Measurements from ENCODE around the gene BIRC2. TPM values are rescaled to one million over a fixed set of nuclear protein-coding genes. Genes with fewer than 3 reads are reported as not detected.

BIRC2 gene
- polyA plus RNA-seq, 1 of the 3 experiments (the other 2 are of a cell fraction) = 20.1 TPM

DNA sequence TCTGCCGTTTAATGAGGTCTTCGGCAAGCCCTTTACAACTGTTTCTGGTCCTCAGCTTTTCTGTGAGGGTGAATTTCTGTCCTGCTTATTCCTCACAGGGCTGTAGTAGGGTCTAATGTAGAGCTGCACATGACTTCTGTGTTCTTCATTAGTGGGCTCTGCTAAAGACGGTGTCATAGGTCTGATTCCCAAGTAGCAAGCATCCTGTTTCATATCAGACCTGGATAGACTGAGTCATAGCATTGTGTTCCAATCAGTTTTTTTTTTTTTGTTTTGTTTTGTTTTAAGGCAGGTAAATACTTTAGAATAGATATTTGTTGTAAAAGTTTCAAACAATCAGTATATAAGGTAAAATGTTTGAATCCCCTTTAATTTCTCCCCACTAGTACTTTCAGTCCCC, 35.4 kb downstream of the BIRC2 start (continued):
- no peak for TF ChIP-seq CHD2 (IDR thresholded peaks at IDR 0.05; ENCODE audit: low read length, partially characterized antibody)

DNA sequence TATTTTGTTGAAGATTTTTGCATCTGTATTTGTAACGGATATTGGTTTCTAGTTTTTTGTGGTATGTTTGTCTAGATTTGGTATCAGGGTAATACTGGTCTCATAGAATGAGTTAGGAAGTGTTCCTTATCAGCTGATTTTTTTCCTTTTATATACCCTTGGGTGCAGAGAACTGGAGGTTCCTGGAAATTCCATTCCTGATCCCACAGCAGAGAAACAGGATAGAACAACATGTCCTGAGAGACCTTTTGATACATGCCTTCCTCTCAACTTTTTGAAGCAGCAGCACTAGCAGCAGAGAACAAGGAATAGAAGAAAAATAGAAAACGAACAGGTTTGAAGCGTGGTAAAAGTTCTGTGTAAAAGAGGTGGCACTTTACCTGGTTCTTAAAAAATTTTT, 36.8 kb downstream of the BIRC2 start:
- H3K4me1 ChIP-seq (ENCODE audit: control insufficient read depth in 1 of 2, insufficient read depth in 2 of 2, low read depth in 1 of 2, low read length in 1 of 2) = peaks cover 0 to 8% of the 10 kb centered on the region in 2 experiments; a peak in 2 of 4 replicates
- H3K36me3 ChIP-seq (replicated peaks in 1 of 2; ENCODE audit: control insufficient read depth in 1 of 2, insufficient read depth in 2 of 2, low read length in 1 of 2) = peaks cover 38 to 69% of the 10 kb centered on the region in 2 experiments
- H3K9me3 ChIP-seq = no peaks in the 10 kb centered on the region
- DNase-seq = no peak
- H3K79me2 ChIP-seq (ENCODE audit: insufficient read depth) = peaks cover 34% of the 10 kb centered on the region
- no peak overlapping the region for H3K4me3 ChIP-seq (ENCODE audit: low read depth in 2 of 2, low read length in 1 of 2)
- ChIA-PET POLR2A (no interaction called here), CTCF (interaction anchor here (0.9 to 1.4 kb wide), 4 partner anchors 10 to 96 kb away, joined by 4 to 5 read pairs (median 4); no protein-coding TSS in a partner anchor)
- 98% methylated on average over 3 of the region's 3 CpGs for WGBS (ENCODE audit: low lambda C conversion rate)
- H4K20me1 ChIP-seq (ENCODE audit: insufficient read depth) = no peaks in the 10 kb centered on the region
- no peak for TF ChIP-seq GATA2 (CRISPR knock-in tag; IDR thresholded peaks at IDR 0.05)
- TF ChIP-seq RXRA (IDR thresholded peaks at IDR 0.05; ENCODE audit: borderline replicate concordance, low read depth) = no peak
- TF ChIP-seq RCOR1 (IDR thresholded peaks at IDR 0.05; ENCODE audit: low read length) = no peak
- TF ChIP-seq TCF12 (IDR thresholded peaks at IDR 0.05) = no peak
- TF ChIP-seq CHD2 (IDR thresholded peaks at IDR 0.05; ENCODE audit: low read length, partially characterized antibody) = no peak
- TF ChIP-seq, protein P1, sequence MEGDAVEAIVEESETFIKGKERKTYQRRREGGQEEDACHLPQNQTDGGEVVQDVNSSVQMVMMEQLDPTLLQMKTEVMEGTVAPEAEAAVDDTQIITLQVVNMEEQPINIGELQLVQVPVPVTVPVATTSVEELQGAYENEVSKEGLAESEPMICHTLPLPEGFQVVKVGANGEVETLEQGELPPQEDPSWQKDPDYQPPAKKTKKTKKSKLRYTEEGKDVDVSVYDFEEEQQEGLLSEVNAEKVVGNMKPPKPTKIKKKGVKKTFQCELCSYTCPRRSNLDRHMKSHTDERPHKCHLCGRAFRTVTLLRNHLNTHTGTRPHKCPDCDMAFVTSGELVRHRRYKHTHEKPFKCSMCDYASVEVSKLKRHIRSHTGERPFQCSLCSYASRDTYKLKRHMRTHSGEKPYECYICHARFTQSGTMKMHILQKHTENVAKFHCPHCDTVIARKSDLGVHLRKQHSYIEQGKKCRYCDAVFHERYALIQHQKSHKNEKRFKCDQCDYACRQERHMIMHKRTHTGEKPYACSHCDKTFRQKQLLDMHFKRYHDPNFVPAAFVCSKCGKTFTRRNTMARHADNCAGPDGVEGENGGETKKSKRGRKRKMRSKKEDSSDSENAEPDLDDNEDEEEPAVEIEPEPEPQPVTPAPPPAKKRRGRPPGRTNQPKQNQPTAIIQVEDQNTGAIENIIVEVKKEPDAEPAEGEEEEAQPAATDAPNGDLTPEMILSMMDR (IDR thresholded peaks at IDR 0.05) = no peak
- TF ChIP-seq TEAD4 (IDR thresholded peaks at IDR 0.05; ENCODE audit: borderline replicate concordance, insufficient read depth) = no peak
- H3K27ac ChIP-seq (ENCODE audit: low read depth in 2 of 2, low read length in 1 of 2) = no peak overlapping the region; a peak in 1 of 4 replicates
- no peak overlapping the region for H3K9ac ChIP-seq
- H2AFZ ChIP-seq (ENCODE audit: low read depth) = no peak overlapping the region
- H3K9me2 ChIP-seq = no peaks in the 10 kb centered on the region
- H3K27me3 ChIP-seq (ENCODE audit: insufficient read depth) = no peaks in the 10 kb centered on the region
- no peak overlapping the region for H3K4me2 ChIP-seq
- peaks cover 18% of the 10 kb centered on the region for H3F3A ChIP-seq (replicated peaks; ENCODE audit: insufficient read depth)

DNA sequence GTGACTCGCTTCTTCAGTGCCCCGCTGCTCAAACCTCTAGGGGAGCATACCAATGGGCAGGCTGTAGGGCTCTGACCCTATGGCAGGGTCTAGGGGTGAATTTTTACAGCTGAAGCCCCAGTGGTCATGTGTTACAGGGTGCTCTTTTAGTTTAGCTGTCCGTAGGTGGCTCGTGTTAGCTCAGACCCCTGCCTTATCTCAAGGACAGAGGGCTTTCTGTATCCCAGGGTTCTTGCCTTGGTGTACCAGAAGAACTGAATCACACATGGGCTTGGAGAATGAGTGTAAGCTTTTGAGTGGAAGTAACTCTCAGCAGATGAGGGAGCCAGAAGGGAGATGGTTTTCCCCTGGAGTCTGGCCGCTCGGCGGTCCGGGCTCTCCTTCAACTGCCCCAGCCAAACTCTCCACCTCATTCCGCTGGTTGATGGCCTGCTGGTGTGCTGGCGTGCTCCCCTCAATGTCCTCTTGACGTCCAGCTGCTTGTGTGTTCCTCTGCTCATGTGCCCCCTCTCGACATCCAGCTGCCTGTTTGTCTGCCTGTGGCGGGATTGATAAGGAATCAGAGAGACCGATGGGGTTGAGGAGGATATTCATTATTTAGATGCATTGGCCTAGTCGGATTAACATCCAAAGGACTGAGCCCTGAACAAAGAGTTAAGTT, 37.5 kb downstream of the BIRC2 start:
- Histone ChIP-seq H3K4me2 (no peak overlapping the region), H3K79me2 (ENCODE audit: insufficient read depth) (peaks cover 27% of the 10 kb centered on the region), H3K36me3 (replicated peaks in 1 of 2; ENCODE audit: control insufficient read depth in 1 of 2, insufficient read depth in 2 of 2, low read length in 1 of 2) (peaks cover 38 to 69% of the 10 kb centered on the region in 2 experiments), H2AFZ (ENCODE audit: low read depth) (no peak overlapping the region), H4K20me1 (ENCODE audit: insufficient read depth) (no peaks in the 10 kb centered on the region), H3K9me2 (no peaks in the 10 kb centered on the region), H3K9ac (no peak overlapping the region), H3K9me3 (no peaks in the 10 kb centered on the region), H3K4me3 (ENCODE audit: low read depth in 2 of 2, low read length in 1 of 2) (no peak overlapping the region), H3K27me3 (ENCODE audit: insufficient read depth) (no peaks in the 10 kb centered on the region), H3K4me1 (ENCODE audit: control insufficient read depth in 1 of 2, insufficient read depth in 2 of 2, low read depth in 1 of 2, low read length in 1 of 2) (peaks cover 0 to 8% of the 10 kb centered on the region in 2 experiments; a peak in 2 of 4 replicates), H3F3A (replicated peaks; ENCODE audit: insufficient read depth) (peaks cover 21% of the 10 kb centered on the region), H3K27ac (ENCODE audit: low read depth in 2 of 2, low read length in 1 of 2) (peak overlapping the region in 1 of 2 experiments; percentile 39; a peak in 1 of 4 replicates)
- peak; percentile 36 for DNase-seq
- 82% methylated on average over 12 of the region's 15 CpGs for WGBS (ENCODE audit: low lambda C conversion rate)
- POLR2A ChIA-PET = no interaction called here
- CTCF ChIA-PET = interaction anchor here (0.9 to 1.4 kb wide), 4 partner anchors 9 to 97 kb away, joined by 3 to 4 read pairs (median 4); no protein-coding TSS in a partner anchor
- TF ChIP-seq GABPA (IDR thresholded peaks at IDR 0.05; ENCODE audit: low read depth) (no peak), MXI1 (IDR thresholded peaks at IDR 0.05; ENCODE audit: low read depth, low read length) (no peak), YY1 (IDR thresholded peaks at IDR 0.05; ENCODE audit: low read depth) (no peak), FOXJ3 (CRISPR knock-in tag; IDR thresholded peaks at IDR 0.05) (no peak), RXRA (IDR thresholded peaks at IDR 0.05; ENCODE audit: borderline replicate concordance, low read depth) (no peak), TAF1 (IDR thresholded peaks at IDR 0.05; ENCODE audit: borderline replicate concordance, low read depth, low read length) (no peak), NFIC (IDR thresholded peaks at IDR 0.05; ENCODE audit: borderline replicate concordance) (no peak), RCOR1 (IDR thresholded peaks at IDR 0.05; ENCODE audit: low read length) (no peak), FOSL2 (IDR thresholded peaks at IDR 0.05; ENCODE audit: borderline replicate concordance, low read depth) (no peak), SIN3A (IDR thresholded peaks at IDR 0.05; ENCODE audit: borderline replicate concordance, low read depth, low read length) (no peak), TCF12 (IDR thresholded peaks at IDR 0.05) (no peak), MEF2A (IDR thresholded peaks at IDR 0.05; ENCODE audit: borderline replicate concordance, low read depth) (no peak), SMC3 (IDR thresholded peaks at IDR 0.05; ENCODE audit: low read depth, low read length) (no peak)
- TF ChIP-seq, protein P2, sequence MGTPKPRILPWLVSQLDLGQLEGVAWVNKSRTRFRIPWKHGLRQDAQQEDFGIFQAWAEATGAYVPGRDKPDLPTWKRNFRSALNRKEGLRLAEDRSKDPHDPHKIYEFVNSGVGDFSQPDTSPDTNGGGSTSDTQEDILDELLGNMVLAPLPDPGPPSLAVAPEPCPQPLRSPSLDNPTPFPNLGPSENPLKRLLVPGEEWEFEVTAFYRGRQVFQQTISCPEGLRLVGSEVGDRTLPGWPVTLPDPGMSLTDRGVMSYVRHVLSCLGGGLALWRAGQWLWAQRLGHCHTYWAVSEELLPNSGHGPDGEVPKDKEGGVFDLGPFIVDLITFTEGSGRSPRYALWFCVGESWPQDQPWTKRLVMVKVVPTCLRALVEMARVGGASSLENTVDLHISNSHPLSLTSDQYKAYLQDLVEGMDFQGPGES (IDR thresholded peaks at IDR 0.05; ENCODE audit: low read depth, low read length) = no peak
- TF ChIP-seq, protein P3, sequence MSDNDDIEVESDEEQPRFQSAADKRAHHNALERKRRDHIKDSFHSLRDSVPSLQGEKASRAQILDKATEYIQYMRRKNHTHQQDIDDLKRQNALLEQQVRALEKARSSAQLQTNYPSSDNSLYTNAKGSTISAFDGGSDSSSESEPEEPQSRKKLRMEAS (IDR thresholded peaks at IDR 0.05; ENCODE audit: low read depth) = no peak
- TF ChIP-seq, protein P4, sequence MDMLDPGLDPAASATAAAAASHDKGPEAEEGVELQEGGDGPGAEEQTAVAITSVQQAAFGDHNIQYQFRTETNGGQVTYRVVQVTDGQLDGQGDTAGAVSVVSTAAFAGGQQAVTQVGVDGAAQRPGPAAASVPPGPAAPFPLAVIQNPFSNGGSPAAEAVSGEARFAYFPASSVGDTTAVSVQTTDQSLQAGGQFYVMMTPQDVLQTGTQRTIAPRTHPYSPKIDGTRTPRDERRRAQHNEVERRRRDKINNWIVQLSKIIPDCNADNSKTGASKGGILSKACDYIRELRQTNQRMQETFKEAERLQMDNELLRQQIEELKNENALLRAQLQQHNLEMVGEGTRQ (IDR thresholded peaks at IDR 0.05; ENCODE audit: borderline replicate concordance, low read depth, low read length) = no peak
